HG03159 (cell line): Measurements from ENCODE around the gene MAD1L1.
"Not testable (repeated sequence)": the region's sequence is repeated elsewhere in the genome, so short reads cannot be mapped to it uniquely, and the experiment has no call there.

Experiments used
- ATAC-seq: cut with Tn5 transposase; IDR thresholded peaks from one replicate; pipeline ENCODE4 v1.9.1; 2021; ENCODE audit warnings: mild to moderate bottlenecking, moderate library complexity; ENCODE audit not compliant: unreplicated experiment

The MAD1L1 gene

GRCh38 chr7:1861799-1862458 is 370.8 kb downstream of the MAD1L1 start:
- no peak for ATAC-seq

- ATAC-seq = not testable (repeated sequence)
Measured at GRCh38 chr7:1860881-1861798, 371.6 kb downstream of the MAD1L1 start.

GRCh38 chr7:1859266-1860035 is 373.3 kb downstream of the MAD1L1 start:
- no peak for ATAC-seq

GRCh38 chr7:1858435-1859265 is 374.1 kb downstream of the MAD1L1 start:
- ATAC-seq = no peak

GRCh38 chr7:1857487-1858421 is 375.0 kb downstream of the MAD1L1 start:
- no peak for ATAC-seq

- no peak for ATAC-seq
Measured at GRCh38 chr7:1856888-1857441, 375.8 kb downstream of the MAD1L1 start.

GRCh38 chr7:1856161-1856887 is 376.4 kb downstream of the MAD1L1 start:
- ATAC-seq = no peak

- ATAC-seq = no peak
Measured at GRCh38 chr7:1855725-1856160, 377.0 kb downstream of the MAD1L1 start.

- no peak for ATAC-seq
Measured at GRCh38 chr7:1854866-1855724, 377.6 kb downstream of the MAD1L1 start.

- ATAC-seq = no peak
Measured at GRCh38 chr7:1853986-1854865, 378.5 kb downstream of the MAD1L1 start.

GRCh38 chr7:1853431-1853985 is 379.2 kb downstream of the MAD1L1 start:
- no peak for ATAC-seq

GRCh38 chr7:1852517-1853430 is 380.0 kb downstream of the MAD1L1 start:
- ATAC-seq = no peak

GRCh38 chr7:1851721-1852516 is 380.8 kb downstream of the MAD1L1 start:
- no peak for ATAC-seq

GRCh38 chr7:1850976-1851571 is 381.7 kb downstream of the MAD1L1 start:
- no peak for ATAC-seq
